ENCODE results near the gene GRIK1. TPM values are rescaled to one million over a fixed set of nuclear protein-coding genes. Genes with fewer than 3 reads are reported as not detected.

GRIK1 gene
- total RNA-seq, 4 donors from 2014 or later, result 0.30 to 0.76 (median 0.36) TPM

GRCh38 chr21:29821230-29821629, 118.6 kb downstream of the GRIK1 start:
- no peak overlapping the region for H3K4me3 ChIP-seq (ENCODE audit: low read depth, poor library complexity, severe bottlenecking)
- no peak for TF ChIP-seq POLR2A (IDR thresholded peaks at IDR 0.05)
- no peak for TF ChIP-seq CTCF (IDR thresholded peaks at IDR 0.05)
- WGBS, 2 donors, result 91 to 95% methylated on average over 1 of the region's 1 CpG
- DNase-seq (ENCODE audit: low spot score in 2 of 2), result no peak
- intact Hi-C loops (cut with DNase I; ENCODE audit: low total_unique reads), result no loop called here

DNA sequence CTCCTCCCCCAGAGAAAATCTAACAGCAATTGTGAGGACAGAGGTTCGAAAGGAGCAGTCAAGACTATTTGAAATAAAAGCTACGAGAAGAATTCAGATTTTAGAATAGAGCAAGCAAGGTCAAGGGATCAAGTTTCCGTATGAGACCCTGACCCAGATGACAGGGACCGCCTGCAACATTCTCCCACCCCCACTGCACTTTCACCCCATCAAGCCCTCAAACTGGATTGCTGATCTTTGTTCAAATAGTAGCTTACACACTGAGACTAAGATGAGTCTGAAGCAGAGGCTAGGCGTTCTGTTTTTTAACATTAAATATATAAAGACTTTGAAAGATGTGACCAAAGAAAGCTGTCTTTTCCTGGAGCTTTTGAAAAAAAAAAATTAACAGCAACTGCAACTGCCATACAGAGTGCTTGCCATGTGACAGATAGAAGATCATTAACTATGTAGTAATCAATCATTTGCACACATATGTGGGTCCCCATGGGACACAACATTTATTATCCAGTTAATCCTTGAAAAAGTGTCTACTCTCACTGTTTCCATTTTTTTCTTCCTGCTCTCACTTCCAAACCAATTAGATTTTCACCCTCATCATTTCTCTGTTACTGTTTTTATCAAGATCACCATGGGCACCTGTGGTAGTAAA, 120.0 kb downstream of the GRIK1 start:
- intact Hi-C loops (cut with DNase I; ENCODE audit: low total_unique reads), result no loop called here
- H3K4me3 ChIP-seq (ENCODE audit: low read depth, poor library complexity, severe bottlenecking), result no peak overlapping the region
- 72 to 83% methylated on average over 5 of the region's 5 CpGs for WGBS, 2 donors
- DNase-seq (ENCODE audit: low spot score in 2 of 2), result no peak
- TF ChIP-seq CTCF (IDR thresholded peaks at IDR 0.05) (no peak), POLR2A (IDR thresholded peaks at IDR 0.05) (no peak)

DNA sequence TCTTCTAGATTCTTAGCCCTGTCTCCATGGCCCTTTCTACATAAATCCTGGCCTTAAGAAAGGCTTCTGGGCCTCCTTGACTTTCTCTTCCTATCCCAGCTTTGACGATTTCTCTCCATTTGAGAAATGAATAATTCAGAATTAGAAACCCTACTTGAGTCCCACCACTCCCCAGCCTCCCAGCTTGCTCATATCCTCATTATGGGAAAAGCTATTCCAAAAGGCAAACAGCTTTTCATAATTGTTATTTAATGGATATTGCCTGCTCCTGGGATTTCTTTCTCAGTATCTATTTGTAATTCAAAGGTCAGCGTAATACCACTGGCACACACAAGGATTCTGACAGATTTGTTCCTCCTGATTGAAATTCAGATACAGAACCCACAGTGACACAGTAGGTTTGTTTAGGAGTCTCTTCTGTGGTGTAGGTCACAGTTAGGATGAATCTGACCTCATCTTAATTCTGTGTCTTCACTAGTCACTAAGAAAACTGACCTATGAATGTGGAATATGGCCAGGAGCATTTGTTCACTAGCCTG, 121.3 kb downstream of the GRIK1 start:
- WGBS, 2 donors, result 91 to 94% methylated on average over 2 of the region's 2 CpGs
- TF ChIP-seq POLR2A (IDR thresholded peaks at IDR 0.05), result no peak
- TF ChIP-seq CTCF (IDR thresholded peaks at IDR 0.05), result no peak
- no peak overlapping the region for H3K4me3 ChIP-seq (ENCODE audit: low read depth, poor library complexity, severe bottlenecking)
- intact Hi-C loops (cut with DNase I; ENCODE audit: low total_unique reads), result no loop called here
- no peak for DNase-seq (ENCODE audit: low spot score in 2 of 2)

DNA sequence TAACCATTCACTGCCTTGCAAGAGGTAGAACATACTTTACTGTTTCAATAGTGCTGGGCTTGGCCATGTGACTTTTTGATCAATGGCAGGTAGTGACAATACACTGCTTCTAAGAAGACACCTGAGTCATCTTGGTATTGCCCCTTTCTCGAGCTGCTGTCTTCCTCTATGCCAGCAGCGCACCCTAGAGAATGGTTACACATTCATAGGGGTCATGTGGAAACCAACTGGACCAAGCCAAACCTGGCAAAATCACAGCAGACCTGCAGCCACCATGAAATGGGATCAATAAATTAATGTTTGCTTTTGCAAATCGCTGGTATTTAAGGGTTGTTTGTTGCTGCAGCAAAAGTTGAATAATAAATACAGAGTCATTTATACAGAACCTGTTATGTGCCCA, 122.3 kb downstream of the GRIK1 start:
- no peak overlapping the region for H3K4me3 ChIP-seq (ENCODE audit: low read depth, poor library complexity, severe bottlenecking)
- no peak for DNase-seq (ENCODE audit: low spot score in 2 of 2)
- TF ChIP-seq POLR2A (IDR thresholded peaks at IDR 0.05), result no peak
- no peak for TF ChIP-seq CTCF (IDR thresholded peaks at IDR 0.05)
- intact Hi-C loops (cut with DNase I; ENCODE audit: low total_unique reads), result no loop called here
- WGBS, 2 donors, result 85 to 88% methylated on average over 3 of the region's 3 CpGs

DNA sequence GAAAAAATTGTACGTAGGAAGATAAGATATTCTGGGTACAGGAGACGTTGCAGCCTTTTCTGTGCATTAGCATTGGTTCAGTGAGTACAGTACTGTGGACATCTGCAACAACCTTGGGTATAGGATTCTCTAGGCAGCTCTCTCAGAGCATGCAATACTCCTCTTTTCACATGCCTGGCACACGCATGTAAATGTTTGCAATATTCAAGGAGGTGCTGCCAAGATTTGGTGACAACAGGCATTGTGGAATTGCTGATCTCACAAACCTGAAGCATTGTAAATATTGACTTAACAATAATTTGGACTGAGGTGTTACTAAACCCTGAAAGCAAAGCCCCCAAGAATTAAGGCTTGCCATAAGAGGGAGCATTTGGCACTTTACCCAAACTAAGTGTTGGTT, 126.8 kb downstream of the GRIK1 start:
- WGBS, 2 donors, result 74 to 78% methylated on average over 3 of the region's 3 CpGs
- no peak for TF ChIP-seq CTCF (IDR thresholded peaks at IDR 0.05)
- TF ChIP-seq POLR2A (IDR thresholded peaks at IDR 0.05), result no peak
- H3K4me3 ChIP-seq (ENCODE audit: low read depth, poor library complexity, severe bottlenecking), result no peak overlapping the region
- intact Hi-C loops (cut with DNase I; ENCODE audit: low total_unique reads), result no loop called here
- no peak for DNase-seq (ENCODE audit: low spot score in 2 of 2)

GRCh38 chr21:29810871-29811270, 128.9 kb downstream of the GRIK1 start:
- WGBS, 2 donors, result 64 to 81% methylated on average over 4 of the region's 4 CpGs
- intact Hi-C loops (cut with DNase I; ENCODE audit: low total_unique reads), result no loop called here
- TF ChIP-seq POLR2A (IDR thresholded peaks at IDR 0.05) (no peak), CTCF (IDR thresholded peaks at IDR 0.05) (no peak)
- no peak overlapping the region for H3K4me3 ChIP-seq (ENCODE audit: low read depth, poor library complexity, severe bottlenecking)
- no peak for DNase-seq (ENCODE audit: low spot score in 2 of 2)
